Measurements from ENCODE around the gene ZDHHC15. TPM values are rescaled to one million over a fixed set of nuclear protein-coding genes. Genes with fewer than 3 reads are reported as not detected.
A peak's percentile ranks its signal among the peaks of the same experiment; 100 is the strongest.
"Not testable (repeated sequence)": the region's sequence is repeated elsewhere in the genome, so short reads cannot be mapped to it uniquely, and the experiment has no call there.

ZDHHC15 gene
- 2.9 TPM for total RNA-seq

GRCh38 chrX:75522565-75523431 lies at the start of gene ZDHHC15:
Gene ZDHHC15, minus strand, starts transcription at chrX:75523037. Its CDS starts 13 bp downstream, at chrX:75523024.
- DNase-seq, result peak; percentile 79

GRCh38 chrX:75560544-75560943 lies 37.7 kb upstream of the ZDHHC15 start:
- not testable (repeated sequence) for DNase-seq

- DNase-seq, result peak; percentile 70
Observed at GRCh38 chrX:75547783-75548182, 24.9 kb upstream of the ZDHHC15 start.

- DNase-seq, result peak; percentile 74
Observed at GRCh38 chrX:75546724-75547511, 24.1 kb upstream of the ZDHHC15 start.

- DNase-seq, result no peak
Observed at GRCh38 chrX:75544786-75545185, 21.9 kb upstream of the ZDHHC15 start.

GRCh38 chrX:75483933-75484332 lies 38.9 kb downstream of the ZDHHC15 start:
- no peak for DNase-seq

- not testable (repeated sequence) for DNase-seq
Observed at GRCh38 chrX:75461780-75462179, 61.1 kb downstream of the ZDHHC15 start.

- DNase-seq, result no peak
Observed at GRCh38 chrX:75421688-75422230, 101.1 kb downstream of the ZDHHC15 start.

- DNase-seq, result not testable (repeated sequence)
Observed at GRCh38 chrX:75407153-75407552, 115.7 kb downstream of the ZDHHC15 start.

GRCh38 chrX:75390470-75390869 lies 132.4 kb downstream of the ZDHHC15 start:
- DNase-seq, result no peak

GRCh38 chrX:75369721-75370120 lies 153.1 kb downstream of the ZDHHC15 start:
- no peak for DNase-seq

GRCh38 chrX:75366861-75367260 lies 156.0 kb downstream of the ZDHHC15 start:
- no peak for DNase-seq

GRCh38 chrX:75365243-75365975 lies 157.4 kb downstream of the ZDHHC15 start:
- DNase-seq, result no peak

GRCh38 chrX:75361788-75362187 lies 161.0 kb downstream of the ZDHHC15 start:
- no peak for DNase-seq

GRCh38 chrX:75348601-75349000 lies 174.2 kb downstream of the ZDHHC15 start:
- DNase-seq, result not testable (repeated sequence)

- no peak for DNase-seq
Observed at GRCh38 chrX:75337525-75337924, 185.3 kb downstream of the ZDHHC15 start.

- no peak for DNase-seq
Observed at GRCh38 chrX:75335127-75335458, 187.7 kb downstream of the ZDHHC15 start.

GRCh38 chrX:75334407-75335126 lies 188.3 kb downstream of the ZDHHC15 start:
- not testable (repeated sequence) for DNase-seq

- DNase-seq, result no peak
Observed at GRCh38 chrX:75327607-75328006, 195.2 kb downstream of the ZDHHC15 start.

All from tongue (tissue), 2 donors.